ENCODE measurements around the gene SYNM.

SYNM gene

DNA sequence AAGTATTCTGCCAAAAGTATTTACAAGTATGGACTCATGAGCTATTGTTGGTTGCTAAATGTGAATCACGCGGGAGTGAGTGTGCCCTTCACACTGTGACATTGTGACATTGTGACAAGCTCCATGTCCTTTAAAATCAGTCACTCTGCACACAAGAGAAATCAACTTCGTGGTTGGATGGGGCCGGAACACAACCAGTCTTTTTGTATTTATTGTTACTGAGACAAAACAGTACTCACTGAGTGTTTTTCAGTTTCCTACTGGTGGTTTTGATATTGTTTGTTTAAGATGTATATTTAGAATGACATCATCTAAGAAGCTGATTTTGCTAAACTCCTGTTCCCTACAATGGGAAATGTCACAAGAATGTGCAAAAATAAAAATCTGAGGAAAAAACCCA, 30.3 kb downstream of the SYNM start:
- ATAC-seq, result no peak
- TF ChIP-seq, protein P1, sequence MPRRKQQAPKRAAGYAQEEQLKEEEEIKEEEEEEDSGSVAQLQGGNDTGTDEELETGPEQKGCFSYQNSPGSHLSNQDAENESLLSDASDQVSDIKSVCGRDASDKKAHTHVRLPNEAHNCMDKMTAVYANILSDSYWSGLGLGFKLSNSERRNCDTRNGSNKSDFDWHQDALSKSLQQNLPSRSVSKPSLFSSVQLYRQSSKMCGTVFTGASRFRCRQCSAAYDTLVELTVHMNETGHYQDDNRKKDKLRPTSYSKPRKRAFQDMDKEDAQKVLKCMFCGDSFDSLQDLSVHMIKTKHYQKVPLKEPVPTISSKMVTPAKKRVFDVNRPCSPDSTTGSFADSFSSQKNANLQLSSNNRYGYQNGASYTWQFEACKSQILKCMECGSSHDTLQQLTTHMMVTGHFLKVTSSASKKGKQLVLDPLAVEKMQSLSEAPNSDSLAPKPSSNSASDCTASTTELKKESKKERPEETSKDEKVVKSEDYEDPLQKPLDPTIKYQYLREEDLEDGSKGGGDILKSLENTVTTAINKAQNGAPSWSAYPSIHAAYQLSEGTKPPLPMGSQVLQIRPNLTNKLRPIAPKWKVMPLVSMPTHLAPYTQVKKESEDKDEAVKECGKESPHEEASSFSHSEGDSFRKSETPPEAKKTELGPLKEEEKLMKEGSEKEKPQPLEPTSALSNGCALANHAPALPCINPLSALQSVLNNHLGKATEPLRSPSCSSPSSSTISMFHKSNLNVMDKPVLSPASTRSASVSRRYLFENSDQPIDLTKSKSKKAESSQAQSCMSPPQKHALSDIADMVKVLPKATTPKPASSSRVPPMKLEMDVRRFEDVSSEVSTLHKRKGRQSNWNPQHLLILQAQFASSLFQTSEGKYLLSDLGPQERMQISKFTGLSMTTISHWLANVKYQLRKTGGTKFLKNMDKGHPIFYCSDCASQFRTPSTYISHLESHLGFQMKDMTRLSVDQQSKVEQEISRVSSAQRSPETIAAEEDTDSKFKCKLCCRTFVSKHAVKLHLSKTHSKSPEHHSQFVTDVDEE (CRISPR knock-in tag; IDR thresholded peaks at IDR 0.05), result no peak
- TF ChIP-seq PPARA (CRISPR knock-in tag; IDR thresholded peaks at IDR 0.05; ENCODE audit: borderline replicate concordance) (no peak), RARB (CRISPR knock-in tag; IDR thresholded peaks at IDR 0.05) (no peak), ZC3H10 (CRISPR knock-in tag; IDR thresholded peaks at IDR 0.05) (no peak)

GRCh38 chr15:99137111-99137546, 32.2 kb downstream of the SYNM start:
- TF ChIP-seq TOX (CRISPR knock-in tag; IDR thresholded peaks at IDR 0.05; ENCODE audit: borderline replicate concordance) (no peak), PATZ1 (CRISPR knock-in tag; IDR thresholded peaks at IDR 0.05; ENCODE audit: borderline replicate concordance) (no peak), GLIS3 (CRISPR knock-in tag; IDR thresholded peaks at IDR 0.05) (no peak), TCF4 (CRISPR knock-in tag; IDR thresholded peaks at IDR 0.05; ENCODE audit: borderline replicate concordance) (no peak)
- TF ChIP-seq, protein P1 (CRISPR knock-in tag; IDR thresholded peaks at IDR 0.05), result no peak
- ATAC-seq, result no peak

GRCh38 chr15:99137877-99138276, 33.0 kb downstream of the SYNM start:
- TF ChIP-seq TOX (CRISPR knock-in tag; IDR thresholded peaks at IDR 0.05; ENCODE audit: borderline replicate concordance) (no peak), ZNF565 (CRISPR knock-in tag; conservative IDR thresholded peaks at IDR 0.05; ENCODE audit: low read depth) (no peak), ESRRG (CRISPR knock-in tag; IDR thresholded peaks at IDR 0.05) (no peak), PATZ1 (CRISPR knock-in tag; IDR thresholded peaks at IDR 0.05; ENCODE audit: borderline replicate concordance) (no peak), ZFP3 (CRISPR knock-in tag; IDR thresholded peaks at IDR 0.05) (no peak), ZNF8 (CRISPR knock-in tag; IDR thresholded peaks at IDR 0.05) (no peak), POU6F1 (CRISPR knock-in tag; IDR thresholded peaks at IDR 0.05; ENCODE audit: borderline replicate concordance, low read depth) (no peak), ZFP30 (CRISPR knock-in tag; IDR thresholded peaks at IDR 0.05) (no peak), BACH2 (CRISPR knock-in tag; IDR thresholded peaks at IDR 0.05; ENCODE audit: borderline replicate concordance) (no peak)
- TF ChIP-seq, protein P1 (CRISPR knock-in tag; IDR thresholded peaks at IDR 0.05), result no peak
- TF ChIP-seq, protein P2, sequence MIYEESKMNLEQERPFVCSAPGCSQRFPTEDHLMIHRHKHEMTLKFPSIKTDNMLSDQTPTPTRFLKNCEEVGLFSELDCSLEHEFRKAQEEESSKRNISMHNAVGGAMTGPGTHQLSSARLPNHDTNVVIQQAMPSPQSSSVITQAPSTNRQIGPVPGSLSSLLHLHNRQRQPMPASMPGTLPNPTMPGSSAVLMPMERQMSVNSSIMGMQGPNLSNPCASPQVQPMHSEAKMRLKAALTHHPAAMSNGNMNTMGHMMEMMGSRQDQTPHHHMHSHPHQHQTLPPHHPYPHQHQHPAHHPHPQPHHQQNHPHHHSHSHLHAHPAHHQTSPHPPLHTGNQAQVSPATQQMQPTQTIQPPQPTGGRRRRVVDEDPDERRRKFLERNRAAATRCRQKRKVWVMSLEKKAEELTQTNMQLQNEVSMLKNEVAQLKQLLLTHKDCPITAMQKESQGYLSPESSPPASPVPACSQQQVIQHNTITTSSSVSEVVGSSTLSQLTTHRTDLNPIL (CRISPR knock-in tag; IDR thresholded peaks at IDR 0.05; ENCODE audit: low read depth), result no peak
- no peak for ATAC-seq

All from SK-N-SH treated with all-trans-retinoic acid at 6 μM for 48 hours (cell line).